Uterus (tissue), 2 donors: ENCODE results near the gene PLAAT4.

Experiments used
- POLR2A ChIP-seq, 2 donors: fragments of 450-650 bp; IDR thresholded peaks; one replicate each; pipeline ENCODE4 v1.6.1; 2016; ENCODE audit warnings: antibody characterized with exemption in 2 of 2, mild to moderate bottlenecking in 1 of 2, moderate library complexity in 1 of 2
- TF ChIP-seq, protein P1 (sequence below), 4 experiments: fragments of 200-600 bp in 2 of 4; fragments of 450-650 bp in 2 of 4; sonication (generic) in 2 of 4; IDR thresholded peaks; one replicate each; pipeline ENCODE4 v1.5.1; 2016 to 2019; ENCODE audit warnings: antibody characterized with exemption in 4 of 4, mild to moderate bottlenecking in 2 of 4, moderate library complexity in 1 of 4

DNA sequence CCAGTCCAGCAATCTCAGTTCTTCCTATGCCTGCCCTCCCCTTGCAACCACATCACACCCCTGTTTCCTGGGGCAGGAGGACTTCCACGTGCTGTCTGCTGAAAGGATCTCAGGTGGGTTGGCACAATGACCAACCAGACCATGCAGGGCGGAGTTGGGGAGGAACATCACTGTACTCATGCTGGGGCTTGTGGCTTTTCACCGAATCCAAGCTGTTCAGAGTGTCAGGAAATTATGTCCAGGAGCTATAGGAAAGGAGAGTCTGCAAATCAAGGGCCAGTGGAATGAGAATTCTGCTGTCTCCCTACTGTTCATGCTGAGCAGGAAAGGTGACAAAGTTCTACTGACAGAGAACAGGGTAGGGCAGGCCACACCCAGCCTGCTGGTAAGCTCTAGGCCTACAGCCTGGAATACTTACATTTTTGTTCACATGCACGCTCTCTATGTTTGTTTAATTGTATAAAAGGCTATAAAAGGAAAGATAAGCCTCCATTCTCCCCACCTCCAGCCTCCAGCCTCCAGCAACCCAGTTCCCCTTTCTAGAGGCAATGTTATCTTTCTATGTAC, 28.3 kb downstream of the PLAAT4 start:
- TF ChIP-seq, protein P1, sequence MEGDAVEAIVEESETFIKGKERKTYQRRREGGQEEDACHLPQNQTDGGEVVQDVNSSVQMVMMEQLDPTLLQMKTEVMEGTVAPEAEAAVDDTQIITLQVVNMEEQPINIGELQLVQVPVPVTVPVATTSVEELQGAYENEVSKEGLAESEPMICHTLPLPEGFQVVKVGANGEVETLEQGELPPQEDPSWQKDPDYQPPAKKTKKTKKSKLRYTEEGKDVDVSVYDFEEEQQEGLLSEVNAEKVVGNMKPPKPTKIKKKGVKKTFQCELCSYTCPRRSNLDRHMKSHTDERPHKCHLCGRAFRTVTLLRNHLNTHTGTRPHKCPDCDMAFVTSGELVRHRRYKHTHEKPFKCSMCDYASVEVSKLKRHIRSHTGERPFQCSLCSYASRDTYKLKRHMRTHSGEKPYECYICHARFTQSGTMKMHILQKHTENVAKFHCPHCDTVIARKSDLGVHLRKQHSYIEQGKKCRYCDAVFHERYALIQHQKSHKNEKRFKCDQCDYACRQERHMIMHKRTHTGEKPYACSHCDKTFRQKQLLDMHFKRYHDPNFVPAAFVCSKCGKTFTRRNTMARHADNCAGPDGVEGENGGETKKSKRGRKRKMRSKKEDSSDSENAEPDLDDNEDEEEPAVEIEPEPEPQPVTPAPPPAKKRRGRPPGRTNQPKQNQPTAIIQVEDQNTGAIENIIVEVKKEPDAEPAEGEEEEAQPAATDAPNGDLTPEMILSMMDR (IDR thresholded peaks at IDR 0.05): no peak
- TF ChIP-seq POLR2A (IDR thresholded peaks at IDR 0.05): no peak
